ENCODE data around the gene GPAT3. TPM values are rescaled to one million over a fixed set of nuclear protein-coding genes. Genes with fewer than 3 reads are reported as not detected.
A peak's percentile ranks its signal among the peaks of the same experiment; 100 is the strongest.

Gene GPAT3
- total and polyA plus RNA-seq, 2 of the 8 experiments (the other 6 are each of a cell fraction or from before 2014, with no cell fraction given), result 0.23 to 2.0 TPM

DNA sequence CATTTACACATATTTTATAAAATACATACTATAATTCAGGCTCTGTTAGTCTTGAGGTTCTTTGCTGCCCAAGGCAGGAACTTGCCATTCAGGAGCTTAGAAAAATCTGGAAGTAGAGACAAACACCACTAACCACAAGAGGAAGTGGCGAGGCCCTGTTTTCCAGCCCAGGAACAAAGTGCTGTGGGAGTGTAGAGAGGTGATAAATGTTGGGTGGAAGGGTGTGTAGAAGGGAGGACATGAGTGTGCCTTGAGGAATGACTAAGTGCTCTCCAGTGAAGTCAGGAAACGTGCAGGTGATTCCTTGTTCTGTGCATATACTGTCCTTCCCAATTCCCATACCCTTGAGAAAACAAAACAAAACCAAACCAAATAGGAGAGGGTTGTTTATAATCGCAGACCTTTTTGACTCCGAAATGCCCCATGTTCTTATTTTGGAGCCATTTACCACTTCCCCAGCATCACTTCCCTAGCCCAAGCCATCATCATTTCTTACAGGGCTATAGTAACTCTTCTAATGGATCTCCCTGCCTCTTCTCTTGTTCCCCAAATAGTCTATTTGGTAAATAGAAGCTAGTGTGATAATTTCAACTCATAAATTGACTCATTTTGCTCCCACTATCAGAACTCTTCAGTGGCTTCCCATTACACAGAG is 83.2 kb downstream of the GPAT3 start:
- Histone ChIP-seq H2AFZ (ENCODE audit: low read length) (peak overlapping the region; percentile 37; the same call in 1 of the 2 replicates), H4K91ac (replicated peaks; ENCODE audit: insufficient read length, low read length) (no peak overlapping the region), H3K23me2 (ENCODE audit: low read depth, low read length) (no peaks in the 10 kb centered on the region), H2BK15ac (ENCODE audit: low read length) (no peak overlapping the region), H3K4me1 (replicated peaks in 1 of 4; ENCODE audit: control insufficient read depth in 3 of 4, insufficient read depth in 4 of 4, low read length in 3 of 4) (peaks cover 0 to 6% (median 0%) of the 10 kb centered on the region in 4 experiments; a peak in 1 of 7 replicates), H3K36me3 (ENCODE audit: control insufficient read depth in 2 of 4, insufficient read depth in 4 of 4, low read length in 3 of 4) (no peaks in the 10 kb centered on the region), H3K4me3 (ENCODE audit: extremely low read depth in 1 of 4, insufficient read depth in 2 of 4, low read depth in 3 of 4, low read length in 4 of 4) (no peak overlapping the region), H4K20me1 (replicated peaks in 1 of 2; ENCODE audit: control insufficient read depth in 1 of 2, insufficient read depth in 2 of 2, low read length in 2 of 2) (no peaks in the 10 kb centered on the region), H3K79me2 (ENCODE audit: control insufficient read depth in 1 of 2, insufficient read depth in 2 of 2, low read length in 2 of 2) (no peaks in the 10 kb centered on the region), H4K8ac (ENCODE audit: extremely low read depth, insufficient read depth, low read length) (no peak overlapping the region), H2AK5ac (ENCODE audit: low read depth, low read length) (peak overlapping the region; percentile 7; the same call in 1 of the 2 replicates), H3K23ac (ENCODE audit: insufficient read length) (no peak overlapping the region), H3K27me3 (replicated peaks in 1 of 4; ENCODE audit: control insufficient read depth in 3 of 4, extremely low read depth in 1 of 4, insufficient read depth in 3 of 4, low read length in 3 of 4) (no peaks in the 10 kb centered on the region), H3K56ac (replicated peaks; ENCODE audit: insufficient read length, low read depth, low read length) (no peak overlapping the region), H3K4me2 (ENCODE audit: insufficient read depth in 1 of 2, low read depth in 2 of 2, low read length in 2 of 2) (no peak overlapping the region), H4K5ac (ENCODE audit: insufficient read length, low read depth, low read length) (no peak overlapping the region), H2BK120ac (replicated peaks; ENCODE audit: low read depth, low read length) (no peak overlapping the region), H2BK5ac (ENCODE audit: low read depth, low read length) (no peak overlapping the region), H3K27ac (ENCODE audit: low read depth, low read length) (no peak overlapping the region), H2BK20ac (ENCODE audit: low read length) (no peak overlapping the region), H3K18ac (ENCODE audit: extremely low read depth, low read length) (no peak overlapping the region), H3K9ac (replicated peaks in 1 of 4; ENCODE audit: extremely low read depth in 1 of 4, low read depth in 3 of 4, low read length in 3 of 4) (no peak overlapping the region), H3K79me1 (ENCODE audit: low read depth, low read length) (no peaks in the 10 kb centered on the region), H2BK12ac (ENCODE audit: low read depth, low read length) (peak overlapping the region; percentile 41; the same call in 1 of the 2 replicates), H3K4ac (replicated peaks; ENCODE audit: insufficient read length, low read depth, low read length) (no peak overlapping the region), H3K14ac (ENCODE audit: insufficient read length) (no peak overlapping the region), H3K9me3 (ENCODE audit: insufficient read depth in 2 of 2, low read depth in 1 of 2, low read length in 1 of 2) (peaks cover 19 to 20% of the 10 kb centered on the region in 2 experiments)
- ChIA-PET POLR2A (ENCODE audit: partially characterized antibody) (no interaction called here), CTCF (ENCODE audit: partially characterized antibody) (interaction anchor here (0.7 to 1.4 kb wide), 4 partner anchors 10 to 37 kb away, joined by 3 read pairs; no protein-coding TSS in a partner anchor)
- FAIRE-seq, result no peak
- DNase-seq (ENCODE audit: low read depth in 1 of 2, low spot score in 2 of 2), result no peak
- no peak for TF ChIP-seq SIN3A (conservative IDR thresholded peaks at IDR 0.05 in 1 of 2, IDR thresholded peaks at IDR 0.05 in 1 of 2; ENCODE audit: low read depth in 1 of 2, low read length in 2 of 2)
- no peak for TF ChIP-seq BCL11A (IDR thresholded peaks at IDR 0.05; ENCODE audit: low read depth in 2 of 2, low read length in 2 of 2)
- TF ChIP-seq PHF8 (conservative IDR thresholded peaks at IDR 0.05; ENCODE audit: low read depth, low read length), result no peak
- TF ChIP-seq SP1 (IDR thresholded peaks at IDR 0.05; ENCODE audit: low read depth, low read length), result no peak
- TF ChIP-seq SP2 (IDR thresholded peaks at IDR 0.05; ENCODE audit: low read length), result no peak
- no peak for TF ChIP-seq RBBP5 (IDR thresholded peaks at IDR 0.05; ENCODE audit: borderline replicate concordance, low read depth, low read length)
- TF ChIP-seq NANOG (IDR thresholded peaks at IDR 0.05; ENCODE audit: insufficient read depth, low read depth, low read length, poor library complexity, severe bottlenecking), result no peak
- 91% methylated on average over 4 of the region's 4 CpGs; no CpG with 5 or more reads in 1 of the 2 experiments for WGBS, 2 experiments (ENCODE audit: extremely low coverage in 1 of 2, insufficient coverage in 1 of 2, insufficient read length in 1 of 2, insufficient replicate concordance in 2 of 2, low coverage in 1 of 2, low lambda C conversion rate in 2 of 2, missing lambda C conversion rate in 1 of 2)

Data from H1 (cell line).